K562 (cell line): ENCODE measurements around the gene FXYD1. TPM values are rescaled to one million over a fixed set of nuclear protein-coding genes. Genes with fewer than 3 reads are reported as not detected.

Experiments
- ARID2 ChIP-seq: fragments of 450-650 bp; IDR thresholded peaks from 2 replicates; pipeline ENCODE4 v1.6.1; 2017; ENCODE audit warnings: antibody characterized with exemption, mild to moderate bottlenecking
- CSDE1 ChIP-seq, 2 experiments: fragments of 450-650 bp; IDR thresholded peaks; 2 replicates each; pipeline ENCODE4 v1.6.1; 2016; ENCODE audit warnings: mild to moderate bottlenecking in 1 of 2
- EGR1 ChIP-seq: fragments of 450-650 bp; conservative IDR thresholded peaks from 2 replicates; pipeline ENCODE4 v1.6.1; 2017; ENCODE audit warnings: mild to moderate bottlenecking
- FOXJ2 ChIP-seq: fragments of 200-800 bp; sonication (Bioruptor generic); IDR thresholded peaks from 2 replicates; pipeline ENCODE4 v1.6.1; 2016; ENCODE audit warnings: missing genetic modification characterization, missing compliant biosample characterization
- GTF2E2 ChIP-seq: fragments of 200-800 bp; sonication (Bioruptor generic); IDR thresholded peaks from 2 replicates; pipeline ENCODE4 v1.6.1; 2016; ENCODE audit warnings: missing genetic modification characterization, missing compliant biosample characterization
- MTA2 ChIP-seq: fragments of 450-650 bp; IDR thresholded peaks from 2 replicates; pipeline ENCODE4 v1.6.1; 2016; ENCODE audit warnings: low read depth
- PHF20 ChIP-seq: fragments of 450-650 bp; IDR thresholded peaks from 2 replicates; pipeline ENCODE4 v1.6.1; 2018; ENCODE audit not compliant: partially characterized antibody
- PTBP1 ChIP-seq: fragments of 200-400 bp; formaldehyde crosslinking; IDR thresholded peaks from 2 replicates; pipeline ENCODE4 v1.6.1; 2017; ENCODE audit warnings: low read depth, low read length
- PTRF ChIP-seq: fragments of 450-650 bp; IDR thresholded peaks from 2 replicates; pipeline ENCODE4 v1.6.1; 2016; ENCODE audit warnings: mild to moderate bottlenecking, missing genetic modification characterization, missing compliant biosample characterization
- SMARCB1 ChIP-seq: IDR thresholded peaks from 2 replicates; pipeline ENCODE4 v1.6.1; 2011; ENCODE audit warnings: improper control_type of control experiment, low read depth; ENCODE audit not compliant: insufficient read length
- TAL1 ChIP-seq: fragments of 450-650 bp; IDR thresholded peaks from 2 replicates; pipeline ENCODE4 v1.6.1; 2016; ENCODE audit warnings: mild to moderate bottlenecking
- ZFP30 ChIP-seq: fragments of 250-450 bp; sonication (Bioruptor Pico); IDR thresholded peaks from 2 replicates; pipeline ENCODE4 v1.8.0; 2022; ENCODE audit warnings: moderate library complexity, mild to moderate bottlenecking, inconsistent platforms, borderline replicate concordance
- ZFP91 ChIP-seq: sonication (generic); formaldehyde crosslinking; IDR thresholded peaks from 2 replicates; pipeline ENCODE4 v1.8.0; 2022; ENCODE audit warnings: mild to moderate bottlenecking, missing genetic modification reagents
- ZNF134 ChIP-seq: fragments of 250-450 bp; sonication (Bioruptor Pico); conservative IDR thresholded peaks from 2 replicates; pipeline ENCODE4 v1.4.0; 2020
- ZNF384 ChIP-seq: IDR thresholded peaks from 2 replicates; pipeline ENCODE4 v1.6.1; 2012; ENCODE audit warnings: low read depth, low read length, improper control_type of control experiment
- ZNF41 ChIP-seq: fragments of 250-450 bp; sonication (Bioruptor Pico); conservative IDR thresholded peaks from 2 replicates; pipeline ENCODE4 v1.4.0; 2020; ENCODE audit warnings: mild to moderate bottlenecking
- polyA plus RNA-seq, 8 experiments: library from polyadenylated mRNA; depleted of rRNA in 4 of 8; stranded (reverse) in 5 of 8; unstranded in 3 of 8; fragments of >200 nt; fragmentation: Nextera tagmentation in 2 of 8; fragmentation: Illumina TruSeq in 1 of 8; extraction: Ambion mirVana in 2 of 8; extraction: Trizol in 1 of 8; gene quantifications; 2 replicates each; pipeline versions ENCODE4 v1.2.1 to v1.2.3, GENCODE V29; 2011 to 2014; ENCODE audit warnings: inconsistent platforms in 1 of 8, missing spikeins in 1 of 8
- total RNA-seq, 7 experiments: library from RNA; depleted of rRNA in 6 of 7; stranded (reverse); fragments of >200 nt in 6 of 7; fragmentation: Illumina TruSeq in 2 of 7; extraction: Trizol in 2 of 7; gene quantifications; 2 replicates each; pipeline versions ENCODE4 v1.2.1 to v1.2.3, GENCODE V29; 2011 to 2021; ENCODE audit warnings: low replicate concordance in 1 of 7
- TF ChIP-seq, protein P1 (sequence below): fragments of 200-600 bp; sonication (generic); IDR thresholded peaks from one replicate; pipeline ENCODE4 v1.6.1; 2012; ENCODE audit warnings: mild to moderate bottlenecking, low read depth, low read length, inconsistent platforms

Gene FXYD1
- total and polyA plus RNA-seq, 9 of the 15 experiments (the other 6 are each of a cell fraction or from before 2014, with no cell fraction given): 0.40 to 3.2 (median 1.8) TPM; not detected in 3

- TF ChIP-seq ZNF134: no peak
- TF ChIP-seq ZFP30 (CRISPR knock-in tag): no peak
- no peak for TF ChIP-seq PTBP1
- no peak for TF ChIP-seq FOXJ2 (tag)
- peak; percentile 53 for TF ChIP-seq MTA2
- TF ChIP-seq ARID2: no peak
- TF ChIP-seq PHF20: no peak
- TF ChIP-seq ZNF41 (CRISPR knock-in tag): no peak
- TF ChIP-seq CSDE1 (IDR thresholded peaks at IDR 0.05): no peak
- no peak for TF ChIP-seq SMARCB1
- no peak for TF ChIP-seq EGR1
- no peak for TF ChIP-seq ZNF384
- TF ChIP-seq PTRF (tag): no peak
- peak; percentile 78 for TF ChIP-seq TAL1
- TF ChIP-seq GTF2E2 (tag): no peak
- TF ChIP-seq, protein P1, sequence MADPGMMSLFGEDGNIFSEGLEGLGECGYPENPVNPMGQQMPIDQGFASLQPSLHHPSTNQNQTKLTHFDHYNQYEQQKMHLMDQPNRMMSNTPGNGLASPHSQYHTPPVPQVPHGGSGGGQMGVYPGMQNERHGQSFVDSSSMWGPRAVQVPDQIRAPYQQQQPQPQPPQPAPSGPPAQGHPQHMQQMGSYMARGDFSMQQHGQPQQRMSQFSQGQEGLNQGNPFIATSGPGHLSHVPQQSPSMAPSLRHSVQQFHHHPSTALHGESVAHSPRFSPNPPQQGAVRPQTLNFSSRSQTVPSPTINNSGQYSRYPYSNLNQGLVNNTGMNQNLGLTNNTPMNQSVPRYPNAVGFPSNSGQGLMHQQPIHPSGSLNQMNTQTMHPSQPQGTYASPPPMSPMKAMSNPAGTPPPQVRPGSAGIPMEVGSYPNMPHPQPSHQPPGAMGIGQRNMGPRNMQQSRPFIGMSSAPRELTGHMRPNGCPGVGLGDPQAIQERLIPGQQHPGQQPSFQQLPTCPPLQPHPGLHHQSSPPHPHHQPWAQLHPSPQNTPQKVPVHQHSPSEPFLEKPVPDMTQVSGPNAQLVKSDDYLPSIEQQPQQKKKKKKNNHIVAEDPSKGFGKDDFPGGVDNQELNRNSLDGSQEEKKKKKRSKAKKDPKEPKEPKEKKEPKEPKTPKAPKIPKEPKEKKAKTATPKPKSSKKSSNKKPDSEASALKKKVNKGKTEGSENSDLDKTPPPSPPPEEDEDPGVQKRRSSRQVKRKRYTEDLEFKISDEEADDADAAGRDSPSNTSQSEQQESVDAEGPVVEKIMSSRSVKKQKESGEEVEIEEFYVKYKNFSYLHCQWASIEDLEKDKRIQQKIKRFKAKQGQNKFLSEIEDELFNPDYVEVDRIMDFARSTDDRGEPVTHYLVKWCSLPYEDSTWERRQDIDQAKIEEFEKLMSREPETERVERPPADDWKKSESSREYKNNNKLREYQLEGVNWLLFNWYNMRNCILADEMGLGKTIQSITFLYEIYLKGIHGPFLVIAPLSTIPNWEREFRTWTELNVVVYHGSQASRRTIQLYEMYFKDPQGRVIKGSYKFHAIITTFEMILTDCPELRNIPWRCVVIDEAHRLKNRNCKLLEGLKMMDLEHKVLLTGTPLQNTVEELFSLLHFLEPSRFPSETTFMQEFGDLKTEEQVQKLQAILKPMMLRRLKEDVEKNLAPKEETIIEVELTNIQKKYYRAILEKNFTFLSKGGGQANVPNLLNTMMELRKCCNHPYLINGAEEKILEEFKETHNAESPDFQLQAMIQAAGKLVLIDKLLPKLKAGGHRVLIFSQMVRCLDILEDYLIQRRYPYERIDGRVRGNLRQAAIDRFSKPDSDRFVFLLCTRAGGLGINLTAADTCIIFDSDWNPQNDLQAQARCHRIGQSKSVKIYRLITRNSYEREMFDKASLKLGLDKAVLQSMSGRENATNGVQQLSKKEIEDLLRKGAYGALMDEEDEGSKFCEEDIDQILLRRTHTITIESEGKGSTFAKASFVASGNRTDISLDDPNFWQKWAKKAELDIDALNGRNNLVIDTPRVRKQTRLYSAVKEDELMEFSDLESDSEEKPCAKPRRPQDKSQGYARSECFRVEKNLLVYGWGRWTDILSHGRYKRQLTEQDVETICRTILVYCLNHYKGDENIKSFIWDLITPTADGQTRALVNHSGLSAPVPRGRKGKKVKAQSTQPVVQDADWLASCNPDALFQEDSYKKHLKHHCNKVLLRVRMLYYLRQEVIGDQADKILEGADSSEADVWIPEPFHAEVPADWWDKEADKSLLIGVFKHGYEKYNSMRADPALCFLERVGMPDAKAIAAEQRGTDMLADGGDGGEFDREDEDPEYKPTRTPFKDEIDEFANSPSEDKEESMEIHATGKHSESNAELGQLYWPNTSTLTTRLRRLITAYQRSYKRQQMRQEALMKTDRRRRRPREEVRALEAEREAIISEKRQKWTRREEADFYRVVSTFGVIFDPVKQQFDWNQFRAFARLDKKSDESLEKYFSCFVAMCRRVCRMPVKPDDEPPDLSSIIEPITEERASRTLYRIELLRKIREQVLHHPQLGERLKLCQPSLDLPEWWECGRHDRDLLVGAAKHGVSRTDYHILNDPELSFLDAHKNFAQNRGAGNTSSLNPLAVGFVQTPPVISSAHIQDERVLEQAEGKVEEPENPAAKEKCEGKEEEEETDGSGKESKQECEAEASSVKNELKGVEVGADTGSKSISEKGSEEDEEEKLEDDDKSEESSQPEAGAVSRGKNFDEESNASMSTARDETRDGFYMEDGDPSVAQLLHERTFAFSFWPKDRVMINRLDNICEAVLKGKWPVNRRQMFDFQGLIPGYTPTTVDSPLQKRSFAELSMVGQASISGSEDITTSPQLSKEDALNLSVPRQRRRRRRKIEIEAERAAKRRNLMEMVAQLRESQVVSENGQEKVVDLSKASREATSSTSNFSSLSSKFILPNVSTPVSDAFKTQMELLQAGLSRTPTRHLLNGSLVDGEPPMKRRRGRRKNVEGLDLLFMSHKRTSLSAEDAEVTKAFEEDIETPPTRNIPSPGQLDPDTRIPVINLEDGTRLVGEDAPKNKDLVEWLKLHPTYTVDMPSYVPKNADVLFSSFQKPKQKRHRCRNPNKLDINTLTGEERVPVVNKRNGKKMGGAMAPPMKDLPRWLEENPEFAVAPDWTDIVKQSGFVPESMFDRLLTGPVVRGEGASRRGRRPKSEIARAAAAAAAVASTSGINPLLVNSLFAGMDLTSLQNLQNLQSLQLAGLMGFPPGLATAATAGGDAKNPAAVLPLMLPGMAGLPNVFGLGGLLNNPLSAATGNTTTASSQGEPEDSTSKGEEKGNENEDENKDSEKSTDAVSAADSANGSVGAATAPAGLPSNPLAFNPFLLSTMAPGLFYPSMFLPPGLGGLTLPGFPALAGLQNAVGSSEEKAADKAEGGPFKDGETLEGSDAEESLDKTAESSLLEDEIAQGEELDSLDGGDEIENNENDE: no peak
- no peak for TF ChIP-seq ZFP91
These were observed 22.4 kb upstream of the FXYD1 start (continued) for GRCh38 chr19:35116072-35116801.
